Endometrial microvascular endothelial cells (primary cell): ENCODE data around the gene GAGE12E. TPM values are rescaled to one million over a fixed set of nuclear protein-coding genes. Genes with fewer than 3 reads are reported as not detected.
"Not testable (repeated sequence)": the region's sequence is repeated elsewhere in the genome, so short reads cannot be mapped to it uniquely, and the experiment has no call there.

Experiments used
- in situ Hi-C: cut with HindIII; loops from 2 replicates; pipeline ENCODE4 v1.10.0; 2017; ENCODE audit warnings: low sequenced_read_pairs, low pct_unique_long_range_greater_than_20kb; ENCODE audit errors: inconsistent ontology term
- total RNA-seq: library from RNA; depleted of rRNA; stranded (reverse); fragments of >200 nt; gene quantifications from one replicate; pipeline ENCODE4 v1.2.3, GENCODE V29; 2015; ENCODE audit errors: inconsistent ontology term

Gene GAGE12E
- total RNA-seq: not detected

GRCh38 chrX:49550989-49551388 lies at the start of gene GAGE12E:
Gene GAGE12E, plus strand, starts transcription at chrX:49551289. Its CDS starts 1,155 bp downstream, at chrX:49552444.
- in situ Hi-C loops: not testable (repeated sequence)

- in situ Hi-C loops: not testable (repeated sequence)
These were observed 19.2 kb upstream of the GAGE12E start, which contains the start of gene GAGE12C for GRCh38 chrX:49531877-49532276. Gene GAGE12C, plus strand, starts transcription at chrX:49532177. Its CDS starts 1,155 bp downstream, at chrX:49533332.

GRCh38 chrX:49541433-49541832 lies 9.7 kb upstream of the GAGE12E start, which contains the start of gene GAGE12D:
Gene GAGE12D, plus strand, starts transcription at chrX:49541733. Its CDS starts 1,155 bp downstream, at chrX:49542888.
- in situ Hi-C loops: not testable (repeated sequence)

DNA sequence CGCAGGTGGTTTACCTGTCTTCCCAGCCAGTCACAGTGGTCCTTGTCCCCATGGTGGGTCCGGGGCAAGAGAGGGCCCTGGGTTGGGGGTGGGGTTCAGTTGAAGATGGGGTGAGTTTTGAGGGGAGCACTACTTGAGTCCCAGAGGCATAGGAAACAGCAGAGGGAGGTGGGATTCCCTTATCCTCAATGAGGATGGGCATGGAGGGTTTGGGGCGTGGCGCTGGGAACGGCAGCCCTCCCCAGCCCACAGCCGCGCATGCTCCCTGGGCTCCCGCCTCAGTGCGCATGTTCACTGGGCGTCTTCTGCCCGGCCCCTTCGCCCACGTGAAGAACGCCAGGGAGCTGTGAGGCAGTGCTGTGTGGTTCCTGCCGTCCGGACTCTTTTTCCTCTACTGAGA lies 9.5 kb downstream of the GAGE12E start, which contains the start of gene GAGE12F:
Gene GAGE12F (plus strand): TSS at position 301 of the 400 bp plus-strand sequence. CDS start 1,155 bp downstream, outside the sequence.
- in situ Hi-C loops: not testable (repeated sequence)

GRCh38 chrX:49568728-49569127 lies 17.6 kb downstream of the GAGE12E start:
- in situ Hi-C loops: not testable (repeated sequence)

GRCh38 chrX:49569152-49569551 lies 18.1 kb downstream of the GAGE12E start:
- in situ Hi-C loops: not testable (repeated sequence)

DNA sequence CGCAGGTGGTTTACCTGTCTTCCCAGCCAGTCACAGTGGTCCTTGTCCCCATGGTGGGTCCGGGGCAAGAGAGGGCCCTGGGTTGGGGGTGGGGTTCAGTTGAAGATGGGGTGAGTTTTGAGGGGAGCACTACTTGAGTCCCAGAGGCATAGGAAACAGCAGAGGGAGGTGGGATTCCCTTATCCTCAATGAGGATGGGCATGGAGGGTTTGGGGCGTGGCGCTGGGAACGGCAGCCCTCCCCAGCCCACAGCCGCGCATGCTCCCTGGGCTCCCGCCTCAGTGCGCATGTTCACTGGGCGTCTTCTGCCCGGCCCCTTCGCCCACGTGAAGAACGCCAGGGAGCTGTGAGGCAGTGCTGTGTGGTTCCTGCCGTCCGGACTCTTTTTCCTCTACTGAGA lies 19.0 kb downstream of the GAGE12E start, which contains the start of gene GAGE12G:
Gene GAGE12G (plus strand): TSS at position 301 of the 400 bp plus-strand sequence. CDS start 1,155 bp downstream, outside the sequence.
- in situ Hi-C loops: not testable (repeated sequence)

GRCh38 chrX:49579649-49580048 lies 28.6 kb downstream of the GAGE12E start, which contains the start of gene GAGE12H:
Gene GAGE12H, plus strand, starts transcription at chrX:49579949. Its CDS starts 1,155 bp downstream, at chrX:49581104.
- in situ Hi-C loops: not testable (repeated sequence)

- in situ Hi-C loops: not testable (repeated sequence)
These were observed 38.1 kb downstream of the GAGE12E start, which contains the start of gene GAGE2A for GRCh38 chrX:49589196-49589595. Gene GAGE2A, plus strand, starts transcription at chrX:49589496. Its CDS starts 1,155 bp downstream, at chrX:49590651.

- in situ Hi-C loops: not testable (repeated sequence)
These were observed 38.8 kb downstream of the GAGE12E start for GRCh38 chrX:49589769-49590478.

GRCh38 chrX:49590488-49590887 lies 39.4 kb downstream of the GAGE12E start:
- in situ Hi-C loops: not testable (repeated sequence)

- in situ Hi-C loops: not testable (repeated sequence)
These were observed 47.6 kb downstream of the GAGE12E start, which contains the start of gene GAGE1 for GRCh38 chrX:49598720-49599119. Gene GAGE1, plus strand, starts transcription at chrX:49599020. Its CDS starts 1,155 bp downstream, at chrX:49600175.

Other genes starting within 250 kb of the GAGE12E start
- not detected for gene GAGE10, start 247.6 kb upstream of the GAGE12E start, total RNA-seq
- not detected for gene GAGE12J, start 229.3 kb upstream of the GAGE12E start, total RNA-seq
- not detected for gene GAGE13, start 219.7 kb upstream of the GAGE12E start, total RNA-seq
- gene GAGE12C, start 19.1 kb upstream of the GAGE12E start, total RNA-seq: not detected
- gene GAGE12D, start 9.6 kb upstream of the GAGE12E start, total RNA-seq: not detected
- not detected for gene GAGE12F, start 9.6 kb downstream of the GAGE12E start, total RNA-seq
- not detected for gene GAGE12G, start 19.1 kb downstream of the GAGE12E start, total RNA-seq
- gene GAGE12H, start 28.7 kb downstream of the GAGE12E start, total RNA-seq: not detected
- gene GAGE2A, start 38.2 kb downstream of the GAGE12E start, total RNA-seq: not detected
- not detected for gene GAGE1, start 47.7 kb downstream of the GAGE12E start, total RNA-seq
- not detected for gene PAGE1, start 144.7 kb downstream of the GAGE12E start, total RNA-seq